GM12801 (cell line): ENCODE data around the gene ITGA11.

Experiments
- CTCF ChIP-seq: IDR thresholded peaks from one replicate; pipeline ENCODE4 v1.5.1; 2011; ENCODE audit warnings: control low read depth; ENCODE audit not compliant: insufficient read length; ENCODE audit errors: extremely low read depth

The ITGA11 gene

GRCh38 chr15:68431792-68432401, at the start of gene ITGA11:
ITGA11 (minus strand) TSS chr15:68432163; CDS start chr15:68432066, 97 bp downstream.
- TF ChIP-seq CTCF, result no peak

GRCh38 chr15:68481321-68481720, 49.4 kb upstream of the ITGA11 start:
- no peak for TF ChIP-seq CTCF

GRCh38 chr15:68480296-68480695, 48.3 kb upstream of the ITGA11 start:
- TF ChIP-seq CTCF, result no peak

- no peak for TF ChIP-seq CTCF
Observed at GRCh38 chr15:68479870-68480269, 47.9 kb upstream of the ITGA11 start.

GRCh38 chr15:68479406-68479805, 47.4 kb upstream of the ITGA11 start:
- no peak for TF ChIP-seq CTCF

- TF ChIP-seq CTCF, result no peak
Observed at GRCh38 chr15:68478853-68479252, 46.9 kb upstream of the ITGA11 start.

GRCh38 chr15:68475449-68475848, 43.5 kb upstream of the ITGA11 start:
- TF ChIP-seq CTCF, result no peak
